ENCODE results near the gene EPN3.

Gene EPN3

GRCh38 chr17:50565402-50566350, 33.1 kb downstream of the EPN3 start:
- Histone ChIP-seq H3K9me3 (replicated peaks; ENCODE audit: low read length) (no peaks in the 10 kb centered on the region), H3K36me3 (ENCODE audit: insufficient read depth, low read length) (no peaks in the 10 kb centered on the region), H3K4me3 (ENCODE audit: low read length) (no peak overlapping the region), H3K4me2 (ENCODE audit: low read length) (no peak overlapping the region), H3K27me3 (ENCODE audit: control insufficient read depth, insufficient read depth, low read length) (peaks cover 46% of the 10 kb centered on the region), H3K9ac (ENCODE audit: low read depth, low read length) (no peak overlapping the region), H3K4me1 (ENCODE audit: control insufficient read depth, insufficient read depth, low read length) (peaks cover 11% of the 10 kb centered on the region)

GRCh38 chr17:50566886-50567285, 34.4 kb downstream of the EPN3 start:
- Histone ChIP-seq H3K27me3 (ENCODE audit: control insufficient read depth, insufficient read depth, low read length) (peaks cover 43% of the 10 kb centered on the region), H3K4me2 (ENCODE audit: low read length) (no peak overlapping the region), H3K9ac (ENCODE audit: low read depth, low read length) (no peak overlapping the region), H3K9me3 (replicated peaks; ENCODE audit: low read length) (no peaks in the 10 kb centered on the region), H3K4me1 (ENCODE audit: control insufficient read depth, insufficient read depth, low read length) (peaks cover 11% of the 10 kb centered on the region), H3K36me3 (ENCODE audit: insufficient read depth, low read length) (no peaks in the 10 kb centered on the region), H3K4me3 (ENCODE audit: low read length) (no peak overlapping the region)

- Histone ChIP-seq H3K27me3 (ENCODE audit: control insufficient read depth, insufficient read depth, low read length) (peaks cover 35% of the 10 kb centered on the region), H3K4me1 (ENCODE audit: control insufficient read depth, insufficient read depth, low read length) (peaks cover 11% of the 10 kb centered on the region), H3K4me3 (ENCODE audit: low read length) (no peak overlapping the region), H3K9ac (ENCODE audit: low read depth, low read length) (no peak overlapping the region), H3K4me2 (ENCODE audit: low read length) (no peak overlapping the region), H3K9me3 (replicated peaks; ENCODE audit: low read length) (no peaks in the 10 kb centered on the region), H3K36me3 (ENCODE audit: insufficient read depth, low read length) (no peaks in the 10 kb centered on the region)
Measured at GRCh38 chr17:50568659-50569058, 36.1 kb downstream of the EPN3 start.

GRCh38 chr17:50569592-50569991, 37.1 kb downstream of the EPN3 start:
- Histone ChIP-seq H3K9me3 (replicated peaks; ENCODE audit: low read length) (no peaks in the 10 kb centered on the region), H3K27me3 (ENCODE audit: control insufficient read depth, insufficient read depth, low read length) (peaks cover 35% of the 10 kb centered on the region), H3K9ac (ENCODE audit: low read depth, low read length) (no peak overlapping the region), H3K4me2 (ENCODE audit: low read length) (no peak overlapping the region), H3K4me3 (ENCODE audit: low read length) (no peak overlapping the region), H3K36me3 (ENCODE audit: insufficient read depth, low read length) (no peaks in the 10 kb centered on the region), H3K4me1 (ENCODE audit: control insufficient read depth, insufficient read depth, low read length) (peaks cover 3% of the 10 kb centered on the region)

- no peaks in the 10 kb centered on the region for H3K9me3 ChIP-seq (replicated peaks; ENCODE audit: low read length)
- no peak overlapping the region for H3K4me3 ChIP-seq (ENCODE audit: low read length)
- no peak overlapping the region for H3K4me2 ChIP-seq (ENCODE audit: low read length)
- no peak overlapping the region for H3K9ac ChIP-seq (ENCODE audit: low read depth, low read length)
- peaks cover 39% of the 10 kb centered on the region for H3K27me3 ChIP-seq (ENCODE audit: control insufficient read depth, insufficient read depth, low read length)
- H3K4me1 ChIP-seq (ENCODE audit: control insufficient read depth, insufficient read depth, low read length): no peaks in the 10 kb centered on the region
- no peaks in the 10 kb centered on the region for H3K36me3 ChIP-seq (ENCODE audit: insufficient read depth, low read length)
Measured at GRCh38 chr17:50570032-50570431, 37.5 kb downstream of the EPN3 start.

- H3K4me2 ChIP-seq (ENCODE audit: low read length): no peak overlapping the region
- H3K9me3 ChIP-seq (replicated peaks; ENCODE audit: low read length): no peaks in the 10 kb centered on the region
- no peak overlapping the region for H3K4me3 ChIP-seq (ENCODE audit: low read length)
- no peaks in the 10 kb centered on the region for H3K4me1 ChIP-seq (ENCODE audit: control insufficient read depth, insufficient read depth, low read length)
- no peaks in the 10 kb centered on the region for H3K36me3 ChIP-seq (ENCODE audit: insufficient read depth, low read length)
- peaks cover 41% of the 10 kb centered on the region for H3K27me3 ChIP-seq (ENCODE audit: control insufficient read depth, insufficient read depth, low read length)
- no peak overlapping the region for H3K9ac ChIP-seq (ENCODE audit: low read depth, low read length)
Measured at GRCh38 chr17:50570528-50570927, 38.0 kb downstream of the EPN3 start.

- H3K36me3 ChIP-seq (ENCODE audit: insufficient read depth, low read length): no peaks in the 10 kb centered on the region
- H3K9ac ChIP-seq (ENCODE audit: low read depth, low read length): no peak overlapping the region
- H3K9me3 ChIP-seq (replicated peaks; ENCODE audit: low read length): no peaks in the 10 kb centered on the region
- no peaks in the 10 kb centered on the region for H3K4me1 ChIP-seq (ENCODE audit: control insufficient read depth, insufficient read depth, low read length)
- peaks cover 35% of the 10 kb centered on the region for H3K27me3 ChIP-seq (ENCODE audit: control insufficient read depth, insufficient read depth, low read length)
- H3K4me3 ChIP-seq (ENCODE audit: low read length): no peak overlapping the region
- no peak overlapping the region for H3K4me2 ChIP-seq (ENCODE audit: low read length)
Measured at GRCh38 chr17:50571681-50572080, 39.1 kb downstream of the EPN3 start.

- Histone ChIP-seq H3K27me3 (ENCODE audit: control insufficient read depth, insufficient read depth, low read length) (peaks cover 37% of the 10 kb centered on the region), H3K4me3 (ENCODE audit: low read length) (no peak overlapping the region), H3K9ac (ENCODE audit: low read depth, low read length) (no peak overlapping the region), H3K9me3 (replicated peaks; ENCODE audit: low read length) (no peaks in the 10 kb centered on the region), H3K4me2 (ENCODE audit: low read length) (no peak overlapping the region), H3K36me3 (ENCODE audit: insufficient read depth, low read length) (no peaks in the 10 kb centered on the region), H3K4me1 (ENCODE audit: control insufficient read depth, insufficient read depth, low read length) (no peaks in the 10 kb centered on the region)
Measured at GRCh38 chr17:50572541-50572940, 40.0 kb downstream of the EPN3 start.

- peaks cover 48% of the 10 kb centered on the region for H3K27me3 ChIP-seq (ENCODE audit: control insufficient read depth, insufficient read depth, low read length)
- H3K4me2 ChIP-seq (ENCODE audit: low read length): no peak overlapping the region
- no peak overlapping the region for H3K4me3 ChIP-seq (ENCODE audit: low read length)
- no peaks in the 10 kb centered on the region for H3K9me3 ChIP-seq (replicated peaks; ENCODE audit: low read length)
- no peak overlapping the region for H3K9ac ChIP-seq (ENCODE audit: low read depth, low read length)
- no peaks in the 10 kb centered on the region for H3K4me1 ChIP-seq (ENCODE audit: control insufficient read depth, insufficient read depth, low read length)
- no peaks in the 10 kb centered on the region for H3K36me3 ChIP-seq (ENCODE audit: insufficient read depth, low read length)
Measured at GRCh38 chr17:50573866-50574611, 41.5 kb downstream of the EPN3 start.

- H3K4me1 ChIP-seq (ENCODE audit: control insufficient read depth, insufficient read depth, low read length): no peaks in the 10 kb centered on the region
- no peaks in the 10 kb centered on the region for H3K9me3 ChIP-seq (replicated peaks; ENCODE audit: low read length)
- H3K27me3 ChIP-seq (ENCODE audit: control insufficient read depth, insufficient read depth, low read length): peaks cover 62% of the 10 kb centered on the region
- H3K4me2 ChIP-seq (ENCODE audit: low read length): no peak overlapping the region
- no peak overlapping the region for H3K4me3 ChIP-seq (ENCODE audit: low read length)
- no peaks in the 10 kb centered on the region for H3K36me3 ChIP-seq (ENCODE audit: insufficient read depth, low read length)
- no peak overlapping the region for H3K9ac ChIP-seq (ENCODE audit: low read depth, low read length)
Measured at GRCh38 chr17:50575581-50576210, 43.2 kb downstream of the EPN3 start.

- Histone ChIP-seq H3K9ac (ENCODE audit: low read depth, low read length) (no peak overlapping the region), H3K27me3 (ENCODE audit: control insufficient read depth, insufficient read depth, low read length) (peaks cover 68% of the 10 kb centered on the region), H3K4me3 (ENCODE audit: low read length) (no peak overlapping the region), H3K4me1 (ENCODE audit: control insufficient read depth, insufficient read depth, low read length) (no peaks in the 10 kb centered on the region), H3K36me3 (ENCODE audit: insufficient read depth, low read length) (no peaks in the 10 kb centered on the region), H3K9me3 (replicated peaks; ENCODE audit: low read length) (no peaks in the 10 kb centered on the region), H3K4me2 (ENCODE audit: low read length) (no peak overlapping the region)
Measured at GRCh38 chr17:50576864-50577263, 44.3 kb downstream of the EPN3 start.
